Omental fat pad (tissue), 4 donors: ENCODE results near the gene WT1. TPM values are rescaled to one million over a fixed set of nuclear protein-coding genes. Genes with fewer than 3 reads are reported as not detected.

Experiments
- ATAC-seq: fragments of 150-250 bp; one replicate; pipeline ENCODE4 v1.9.1; 2016; ENCODE audit warnings: mild to moderate bottlenecking, moderate library complexity; ENCODE audit not compliant: low FRiP score
- DNase-seq: peaks from one replicate; pipeline ENCODE4 v3.0.0-alpha.2; 2019; ENCODE audit warnings: low spot score
- total RNA-seq, 4 donors: library from RNA; depleted of rRNA; stranded (reverse); fragments of >200 nt; gene quantifications; one replicate each; pipeline ENCODE4 v1.1.0, GENCODE V29; 2016
- TF ChIP-seq, protein P1 (sequence below), 3 donors: fragments of 450-650 bp; IDR thresholded peaks; one replicate each; pipeline ENCODE4 v1.5.1; 2016 to 2017; ENCODE audit warnings: antibody characterized with exemption in 3 of 3, mild to moderate bottlenecking in 3 of 3, moderate library complexity in 2 of 3

The WT1 gene
- total RNA-seq, 4 donors from 2014 or later: 5.5 to 78.0 (median 44.1) TPM

DNA sequence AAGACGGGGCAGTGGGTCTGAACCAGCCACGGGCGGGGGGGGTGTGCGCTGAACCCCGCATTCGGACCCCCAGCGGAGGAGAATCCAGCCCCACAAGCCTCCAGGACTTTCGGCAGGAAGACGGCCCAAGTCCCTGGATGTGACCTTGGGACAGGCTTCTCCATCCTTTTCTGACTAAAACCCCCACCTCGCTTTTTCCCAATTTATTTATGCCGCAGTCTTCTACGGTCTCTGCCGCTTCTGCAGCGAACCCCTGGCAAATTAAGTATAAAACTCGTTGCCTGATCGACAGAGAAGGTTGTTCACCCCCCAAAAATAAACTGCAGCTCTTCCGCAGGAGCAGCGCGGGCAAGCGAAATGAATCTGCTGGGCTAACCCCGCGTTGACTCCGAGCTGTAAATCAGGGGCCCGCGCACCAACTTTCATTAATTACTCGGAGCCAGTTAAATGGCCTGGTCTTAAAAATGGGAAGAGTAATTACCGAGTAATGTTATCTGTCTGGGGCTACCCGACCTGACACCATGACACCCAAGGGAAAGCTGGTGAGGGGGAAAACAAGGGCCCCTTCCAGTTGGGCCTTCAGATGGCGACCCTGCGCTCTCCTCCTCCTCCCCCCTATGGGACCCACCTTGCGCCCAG lies 6.6 kb downstream of the WT1 start:
- DNase-seq: no peak
- no peak for ATAC-seq
- TF ChIP-seq, protein P1, sequence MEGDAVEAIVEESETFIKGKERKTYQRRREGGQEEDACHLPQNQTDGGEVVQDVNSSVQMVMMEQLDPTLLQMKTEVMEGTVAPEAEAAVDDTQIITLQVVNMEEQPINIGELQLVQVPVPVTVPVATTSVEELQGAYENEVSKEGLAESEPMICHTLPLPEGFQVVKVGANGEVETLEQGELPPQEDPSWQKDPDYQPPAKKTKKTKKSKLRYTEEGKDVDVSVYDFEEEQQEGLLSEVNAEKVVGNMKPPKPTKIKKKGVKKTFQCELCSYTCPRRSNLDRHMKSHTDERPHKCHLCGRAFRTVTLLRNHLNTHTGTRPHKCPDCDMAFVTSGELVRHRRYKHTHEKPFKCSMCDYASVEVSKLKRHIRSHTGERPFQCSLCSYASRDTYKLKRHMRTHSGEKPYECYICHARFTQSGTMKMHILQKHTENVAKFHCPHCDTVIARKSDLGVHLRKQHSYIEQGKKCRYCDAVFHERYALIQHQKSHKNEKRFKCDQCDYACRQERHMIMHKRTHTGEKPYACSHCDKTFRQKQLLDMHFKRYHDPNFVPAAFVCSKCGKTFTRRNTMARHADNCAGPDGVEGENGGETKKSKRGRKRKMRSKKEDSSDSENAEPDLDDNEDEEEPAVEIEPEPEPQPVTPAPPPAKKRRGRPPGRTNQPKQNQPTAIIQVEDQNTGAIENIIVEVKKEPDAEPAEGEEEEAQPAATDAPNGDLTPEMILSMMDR (IDR thresholded peaks at IDR 0.05): no peak

DNA sequence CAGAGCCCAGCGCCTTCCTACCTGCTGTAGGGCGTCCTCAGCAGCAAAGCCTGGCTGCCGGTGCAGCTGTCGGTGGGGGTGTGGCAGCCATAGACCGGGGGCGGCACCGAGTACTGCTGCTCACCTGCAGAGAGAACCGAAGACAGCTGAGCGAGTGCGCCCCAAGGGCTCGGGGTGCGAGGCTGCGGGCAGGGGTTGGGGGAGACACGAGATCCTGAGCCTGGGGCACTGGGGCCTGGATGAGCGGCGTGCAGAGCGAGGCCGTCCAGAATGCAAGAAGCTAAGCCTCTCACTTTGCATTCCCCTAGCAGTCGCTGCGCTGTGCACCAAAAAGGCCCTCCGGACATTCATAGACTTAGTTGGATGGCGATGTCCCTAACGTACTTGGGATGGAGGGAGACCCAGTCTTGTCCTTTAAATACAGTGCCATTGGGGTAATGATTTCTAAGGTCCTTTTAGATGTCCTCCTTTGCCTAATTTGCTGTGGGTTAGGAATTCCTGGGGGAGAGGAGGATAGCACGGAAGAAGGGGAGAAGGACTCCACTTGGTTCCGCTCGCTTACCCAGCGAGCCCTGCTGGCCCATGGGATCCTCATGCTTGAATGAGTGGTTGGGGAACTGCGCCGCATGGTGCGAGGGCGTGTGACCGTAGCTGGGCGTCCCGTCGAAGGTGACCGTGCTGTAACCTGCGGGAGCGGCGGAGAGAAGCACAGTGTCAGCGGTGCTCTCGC lies 7.2 kb downstream of the WT1 start:
- DNase-seq: no peak
- TF ChIP-seq, protein P1 (IDR thresholded peaks at IDR 0.05): no peak
- no peak for ATAC-seq

DNA sequence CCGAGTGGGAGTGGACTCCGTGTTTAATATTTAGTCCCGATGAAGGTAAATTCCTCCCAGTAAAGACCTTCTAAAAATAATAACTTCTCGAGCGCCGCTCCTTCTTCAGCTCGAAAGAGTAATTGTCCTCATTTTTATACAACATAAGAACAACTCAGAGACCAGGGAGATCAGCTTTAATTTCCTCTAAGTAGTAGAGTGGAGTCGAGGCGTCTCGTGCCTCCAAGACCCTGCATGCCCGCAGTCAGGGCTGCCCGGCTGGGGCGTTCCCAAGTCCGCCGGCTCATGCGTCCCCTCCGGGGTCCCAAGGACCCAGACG lies 7.8 kb downstream of the WT1 start:
- TF ChIP-seq, protein P1 (IDR thresholded peaks at IDR 0.05): no peak
- DNase-seq (no peak), ATAC-seq (no peak)

DNA sequence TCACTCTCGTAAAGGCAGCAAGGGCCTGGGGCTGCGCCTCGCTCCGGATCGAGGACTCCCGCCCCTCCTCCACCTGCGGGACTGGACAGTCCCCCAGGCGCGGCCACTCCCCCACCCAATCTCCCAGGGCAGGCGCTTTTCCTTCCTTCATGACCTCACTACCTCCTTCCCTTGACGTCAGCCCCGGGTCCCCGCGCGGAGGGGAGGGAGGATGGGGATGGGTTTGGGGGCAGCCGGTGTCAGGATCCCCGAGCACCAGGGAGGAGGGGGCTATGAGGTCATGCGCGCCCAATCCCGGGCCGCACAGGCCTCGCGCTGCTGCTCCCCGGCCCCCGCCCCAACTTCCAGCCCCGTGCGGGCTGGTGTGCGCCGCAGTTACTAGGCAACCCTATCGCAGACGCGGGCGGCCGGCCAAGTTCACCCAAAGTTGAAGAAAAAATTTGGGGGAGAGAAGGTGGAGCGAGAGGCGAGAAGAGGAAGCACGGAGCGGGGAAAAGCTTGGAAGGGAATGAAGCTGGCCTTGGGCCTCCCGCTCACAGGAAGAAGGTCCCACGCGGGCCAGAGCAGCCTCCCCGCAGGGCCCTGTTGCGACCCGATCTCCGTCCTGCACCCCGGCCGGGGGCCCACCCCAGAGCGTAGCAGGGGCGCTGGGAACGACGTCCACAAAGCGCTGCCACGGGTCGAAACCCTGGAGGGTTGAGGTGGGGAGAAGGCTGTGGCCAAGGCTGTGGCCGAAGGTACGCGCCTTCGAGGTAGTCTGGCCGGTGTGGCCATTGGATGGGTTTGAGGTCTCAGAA lies 8.3 kb downstream of the WT1 start:
- peak; percentile 85 for ATAC-seq
- TF ChIP-seq, protein P1 (IDR thresholded peaks at IDR 0.05): no peak
- no peak for DNase-seq

DNA sequence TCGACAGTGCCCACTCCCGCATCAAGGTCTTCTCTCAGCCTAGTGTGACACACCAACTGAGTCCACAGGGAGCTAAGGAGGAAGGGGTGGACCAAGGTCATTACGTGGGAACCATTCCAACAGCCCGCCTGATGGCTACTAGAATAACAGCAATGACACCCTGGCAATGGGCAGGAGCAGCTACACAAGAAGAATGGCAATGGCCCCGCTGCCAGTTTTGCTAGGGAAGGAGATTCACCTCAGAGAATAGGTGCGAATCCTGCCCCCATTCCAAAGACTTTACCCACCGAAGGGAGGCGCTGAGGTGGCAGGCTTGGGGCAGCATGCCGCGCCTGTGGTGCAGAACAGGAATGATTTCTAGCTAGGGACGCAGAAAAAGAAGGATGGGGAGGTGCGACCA lies 9.1 kb downstream of the WT1 start:
- DNase-seq (no peak), ATAC-seq (no peak)
- TF ChIP-seq, protein P1 (IDR thresholded peaks at IDR 0.05): no peak

DNA sequence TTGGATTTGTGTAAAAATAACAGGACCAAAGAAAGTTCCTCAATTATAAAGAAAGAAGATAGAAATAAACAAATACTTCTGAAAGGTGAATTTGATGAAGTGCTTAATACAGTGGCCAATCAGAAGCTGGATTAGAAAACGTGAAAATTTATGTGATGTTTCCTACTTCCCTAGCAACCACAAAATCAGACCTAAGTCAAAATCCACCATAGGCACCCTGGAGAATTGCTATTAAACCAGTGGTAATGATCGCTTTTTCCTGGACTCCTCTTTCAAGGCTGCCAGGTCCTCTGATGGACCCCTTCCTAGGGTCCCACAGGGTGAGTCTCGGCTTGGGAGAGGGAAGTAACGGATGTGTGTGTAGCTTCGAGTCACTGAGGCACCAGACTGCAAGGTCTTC lies 9.6 kb downstream of the WT1 start:
- no peak for DNase-seq
- TF ChIP-seq, protein P1 (IDR thresholded peaks at IDR 0.05): no peak
- ATAC-seq: no peak
